Esophagus squamous epithelium (tissue), 4 donors: ENCODE data around the gene SOS1.

Experiments used
- CTCF ChIP-seq, 6 experiments: fragments of 450-650 bp in 4 of 6; fragments of 200-600 bp in 2 of 6; sonication (generic) in 2 of 6; IDR thresholded peaks; one replicate each; pipeline ENCODE4 v1.5.1; 2016 to 2019; ENCODE audit warnings: antibody characterized with exemption in 6 of 6, mild to moderate bottlenecking in 4 of 6, moderate library complexity in 4 of 6
- POLR2A ChIP-seq, 4 donors: fragments of 450-650 bp; IDR thresholded peaks; one replicate each; pipeline ENCODE4 v1.6.1; 2017; ENCODE audit warnings: antibody characterized with exemption in 4 of 4, mild to moderate bottlenecking in 4 of 4, moderate library complexity in 3 of 4

GRCh38 chr2:38948387-38948882 lies 172.4 kb downstream of the SOS1 start:
- TF ChIP-seq CTCF (IDR thresholded peaks at IDR 0.05) (no peak), POLR2A (IDR thresholded peaks at IDR 0.05) (no peak)
